ENCODE measurements around the gene ACBD3. TPM values are rescaled to one million over a fixed set of nuclear protein-coding genes. Genes with fewer than 3 reads are reported as not detected.

ACBD3 gene
- total RNA-seq, 1 donor from 2014 or later: 82.4 TPM

DNA sequence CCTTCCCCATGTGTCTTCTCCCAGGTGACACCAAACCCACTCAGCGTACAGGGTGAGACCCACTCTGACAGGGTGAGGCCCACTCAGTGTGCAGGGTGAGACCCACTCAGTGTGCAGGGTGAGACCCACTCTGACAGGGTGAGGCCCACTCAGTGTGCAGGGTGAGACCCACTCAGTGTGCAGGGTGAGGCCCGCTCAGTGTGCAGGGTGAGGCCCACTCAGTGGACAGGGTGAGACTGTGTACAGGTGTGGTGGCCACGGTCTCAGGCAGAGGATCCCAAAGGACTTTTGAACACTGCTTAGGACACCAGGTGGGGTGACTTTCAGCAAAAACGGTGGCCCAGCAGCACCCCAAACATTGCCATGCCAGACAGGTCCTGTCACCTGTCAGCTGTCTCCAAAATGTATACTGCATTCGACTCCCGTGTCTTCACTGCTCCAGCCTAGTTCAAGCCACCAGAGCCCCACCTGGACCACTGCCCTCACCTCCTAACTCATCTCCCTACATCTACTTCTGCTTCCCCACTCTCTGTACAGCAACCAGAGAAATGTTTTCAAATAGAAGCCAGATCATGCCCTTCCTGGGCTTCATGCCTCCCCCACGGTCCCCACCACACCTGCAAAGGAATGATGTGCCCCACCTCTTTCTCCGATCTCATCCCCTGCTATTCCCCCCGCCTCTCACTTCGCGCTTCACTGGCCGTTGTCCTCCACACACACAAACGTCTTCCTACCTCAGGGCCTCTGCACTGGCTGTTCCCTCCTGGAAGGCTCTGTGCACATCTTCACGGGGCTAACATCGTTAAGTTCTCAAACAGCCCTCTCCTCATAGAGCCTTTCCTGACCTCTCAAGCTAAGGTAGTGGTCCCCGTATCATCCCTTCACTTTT is 52.1 kb downstream of the ACBD3 start:
- no peak for DNase-seq (ENCODE audit: low read depth)

GRCh38 chr1:226133504-226134123 is 52.9 kb downstream of the ACBD3 start:
- no peak for DNase-seq (ENCODE audit: low read depth)

DNA sequence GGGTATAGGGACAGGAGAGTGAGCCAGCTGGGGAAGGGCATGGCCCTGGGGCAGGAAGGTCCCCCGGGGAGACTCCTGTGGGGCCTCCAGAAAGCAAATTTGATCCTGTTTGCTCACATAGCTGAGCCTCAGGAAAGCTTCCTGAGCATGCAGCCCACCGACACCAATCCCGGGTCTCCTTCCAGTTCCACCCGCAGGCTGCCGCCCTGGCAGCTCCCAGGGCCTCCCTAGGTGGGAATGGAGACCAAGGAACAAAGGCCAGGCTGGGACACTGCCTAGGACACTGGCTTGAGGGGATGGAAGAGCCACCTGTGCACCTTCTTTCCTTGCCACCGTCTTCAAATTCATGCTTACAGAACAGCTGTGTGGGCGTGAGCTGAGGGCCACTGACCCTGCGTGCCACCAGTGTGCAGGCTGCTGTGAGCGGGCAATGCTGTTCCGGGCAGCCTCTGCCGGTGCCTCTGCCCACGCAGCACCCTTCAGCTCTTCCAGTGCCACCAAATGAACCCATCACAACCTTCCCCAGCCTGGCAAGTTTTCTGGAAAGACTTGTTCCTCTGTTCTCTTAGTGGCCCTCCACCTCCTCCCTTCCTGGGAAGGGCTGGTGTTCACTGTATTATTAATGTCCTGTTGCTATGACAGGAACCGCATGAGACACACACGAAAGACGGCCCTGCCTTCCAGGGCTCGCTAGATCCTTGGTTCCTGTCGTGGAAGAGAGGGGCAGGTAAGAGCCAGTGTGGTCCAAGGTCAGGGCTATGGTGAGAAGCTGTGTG is 53.6 kb downstream of the ACBD3 start:
- no peak for DNase-seq (ENCODE audit: low read depth)

GRCh38 chr1:226131639-226132038 is 54.9 kb downstream of the ACBD3 start:
- DNase-seq (ENCODE audit: low read depth): no peak

DNA sequence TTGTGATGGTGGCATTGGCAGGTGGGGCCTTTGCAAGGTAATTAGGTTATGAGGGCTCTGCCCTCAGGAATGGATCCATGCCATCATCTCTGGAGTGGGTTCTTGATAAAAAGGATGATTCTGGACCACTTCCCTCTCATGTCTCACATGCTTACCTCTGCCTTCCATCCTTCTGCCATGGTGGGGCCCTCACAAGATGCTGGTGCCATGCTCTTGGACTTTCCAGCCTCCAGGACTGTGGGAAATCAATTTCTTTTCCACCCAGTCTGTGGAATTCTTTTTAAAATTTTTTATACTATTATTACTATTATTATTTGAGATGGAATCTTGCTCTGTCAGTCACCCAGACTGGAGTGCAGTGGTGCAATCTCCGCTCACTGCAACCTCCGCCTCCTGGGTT is 57.3 kb downstream of the ACBD3 start:
- DNase-seq (ENCODE audit: low read depth): no peak

GRCh38 chr1:226128487-226129075 is 58.0 kb downstream of the ACBD3 start:
- DNase-seq (ENCODE audit: low read depth): peak; percentile 92

- no peak for DNase-seq (ENCODE audit: low read depth)
These were observed 59.5 kb downstream of the ACBD3 start for GRCh38 chr1:226126824-226127569.

DNA sequence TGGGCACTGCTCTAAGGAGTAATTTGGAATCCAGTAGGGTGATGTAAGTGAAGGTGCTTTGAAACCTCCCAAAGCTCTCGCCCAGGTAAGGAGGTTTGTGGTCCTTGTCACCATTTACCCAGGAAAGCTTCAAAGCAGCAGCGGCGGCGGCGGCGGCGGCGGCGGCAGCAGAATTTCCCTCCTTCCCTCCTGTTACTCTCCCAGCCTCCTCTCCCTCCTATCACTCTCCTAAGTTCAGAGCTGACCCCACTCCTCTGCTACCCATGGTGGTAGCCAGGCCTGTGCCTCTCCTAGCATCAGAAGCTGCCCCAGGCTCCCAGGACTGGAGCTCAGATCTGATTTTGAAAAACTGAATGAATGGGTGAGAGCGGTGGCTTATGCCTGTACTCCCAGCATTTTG is 60.7 kb downstream of the ACBD3 start:
- DNase-seq (ENCODE audit: low read depth): no peak

- peak; percentile 78 for DNase-seq (ENCODE audit: low read depth)
These were observed 61.4 kb downstream of the ACBD3 start for GRCh38 chr1:226125097-226125630.

DNA sequence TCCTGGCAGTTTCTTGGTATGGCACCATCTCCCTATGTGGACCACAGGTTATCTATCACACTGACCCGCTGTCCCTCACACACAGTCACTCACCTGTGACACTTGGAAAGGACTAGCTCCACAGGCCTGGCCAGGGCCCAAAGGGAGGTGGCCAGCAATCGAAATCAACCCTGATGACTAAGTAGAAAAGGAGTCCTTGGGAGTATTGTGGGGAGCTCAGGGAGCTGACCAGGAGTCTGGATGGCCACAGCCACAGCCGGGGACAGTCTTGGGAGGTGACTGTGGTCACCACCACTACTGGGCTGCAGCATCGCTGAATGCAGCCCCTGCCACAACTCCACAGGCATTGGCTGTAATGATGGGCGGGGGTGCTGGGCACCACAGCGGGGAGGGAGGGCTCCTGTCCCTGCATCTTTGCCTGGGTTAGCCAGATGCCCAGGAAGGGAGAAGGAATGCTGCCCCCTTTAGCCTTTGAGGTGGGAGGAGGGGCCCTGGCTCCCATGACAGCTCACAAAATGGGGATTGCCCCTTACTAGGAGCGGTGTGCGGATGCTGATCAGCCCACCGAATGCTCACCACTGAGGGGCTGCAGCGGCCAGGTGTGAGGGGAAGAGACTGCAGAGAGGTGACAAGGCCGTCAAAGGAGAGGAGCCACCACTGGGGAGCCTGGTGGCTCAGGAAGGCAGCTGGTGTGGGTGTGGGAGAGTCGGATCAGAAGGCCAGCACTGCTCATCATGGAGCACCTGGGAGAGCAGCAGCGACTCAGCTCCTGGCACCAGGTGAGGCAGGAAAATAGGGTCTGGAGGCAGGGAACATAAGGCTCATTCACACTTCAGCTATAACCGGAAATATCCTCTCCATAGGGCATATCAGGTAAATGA is 62.7 kb downstream of the ACBD3 start:
- peak; percentile 87 for DNase-seq (ENCODE audit: low read depth)

- DNase-seq (ENCODE audit: low read depth): no peak
These were observed 63.4 kb downstream of the ACBD3 start for GRCh38 chr1:226123212-226123560.

DNA sequence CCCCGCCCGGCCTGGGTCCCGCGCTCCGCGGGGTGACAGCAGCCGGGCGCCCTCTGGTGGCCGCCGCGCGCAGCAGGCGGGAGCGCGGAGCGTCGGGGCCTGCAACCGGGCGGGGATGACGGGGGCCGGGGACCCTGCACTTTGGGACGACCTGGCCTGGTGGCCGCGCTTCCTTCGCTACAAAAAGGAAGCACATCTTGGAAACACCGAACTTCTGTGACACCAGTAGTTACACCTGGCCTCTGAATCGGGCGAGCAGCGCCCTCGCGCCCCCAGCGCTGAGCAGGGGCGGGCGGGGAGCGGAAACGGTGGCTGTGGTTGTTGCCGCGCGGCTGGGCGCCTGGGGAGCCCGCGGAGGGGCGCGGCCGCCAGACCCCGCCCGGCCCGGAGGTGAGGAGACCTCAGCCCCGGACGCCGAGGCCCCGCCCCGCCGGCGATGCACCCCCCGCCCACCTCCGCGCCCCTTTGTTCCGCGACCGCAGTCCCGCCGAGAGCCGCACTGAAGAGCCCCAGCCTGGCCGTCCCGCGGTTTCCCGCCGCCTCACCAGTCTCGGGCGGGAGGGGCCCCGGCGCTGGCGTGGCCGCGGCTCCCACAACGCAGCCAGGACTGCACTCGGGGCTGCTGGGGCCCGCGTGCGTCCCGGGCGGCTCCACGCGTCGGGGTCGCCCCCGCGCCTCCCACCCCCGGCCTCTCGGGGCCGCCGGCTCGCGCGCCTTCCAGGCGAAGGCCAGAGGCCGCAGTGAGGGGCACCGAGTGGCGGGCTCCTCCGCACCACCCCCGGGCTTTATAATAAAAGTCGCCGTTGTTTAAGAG is 64.7 kb downstream of the ACBD3 start:
- no peak for DNase-seq (ENCODE audit: low read depth)

- no peak for DNase-seq (ENCODE audit: low read depth)
These were observed 65.4 kb downstream of the ACBD3 start for GRCh38 chr1:226121049-226121586.

- DNase-seq (ENCODE audit: low read depth): no peak
These were observed 66.1 kb downstream of the ACBD3 start for GRCh38 chr1:226120398-226120797.

DNA sequence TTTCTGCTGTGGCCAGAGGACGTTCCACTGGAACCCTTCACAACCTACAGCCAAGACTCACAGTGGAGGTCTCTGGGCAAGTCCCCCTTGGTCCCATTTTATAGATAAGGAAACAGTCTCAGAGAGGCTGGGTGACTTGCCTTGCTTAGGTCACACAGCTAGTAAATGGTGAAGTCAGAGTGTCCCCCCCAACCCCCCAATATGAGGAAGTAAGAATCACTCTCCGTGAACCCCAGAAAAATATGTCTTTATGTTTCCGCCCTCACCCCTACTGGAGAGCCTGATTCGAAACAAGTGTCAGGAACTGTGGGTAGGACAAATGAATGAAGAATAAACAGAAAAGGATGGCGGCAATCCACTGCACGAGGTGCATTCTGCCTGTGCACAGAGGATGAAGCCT is 67.4 kb downstream of the ACBD3 start:
- no peak for DNase-seq (ENCODE audit: low read depth)

GRCh38 chr1:226118357-226118756 is 68.2 kb downstream of the ACBD3 start:
- DNase-seq (ENCODE audit: low read depth): no peak

- no peak for DNase-seq (ENCODE audit: low read depth)
These were observed 69.2 kb downstream of the ACBD3 start for GRCh38 chr1:226117330-226117729.

GRCh38 chr1:226116673-226117072 is 69.9 kb downstream of the ACBD3 start:
- no peak for DNase-seq (ENCODE audit: low read depth)

GRCh38 chr1:226112626-226113025 is 73.9 kb downstream of the ACBD3 start:
- DNase-seq (ENCODE audit: low read depth): no peak
